CD14-positive monocyte (primary cell): ENCODE measurements around the gene PCCA. TPM values are rescaled to one million over a fixed set of nuclear protein-coding genes. Genes with fewer than 3 reads are reported as not detected.

Experiments
- DNase-seq, 3 donors: peaks; one replicate each; pipeline ENCODE4 v3.0.0-alpha.2; 2011 to 2022
- H2AFZ ChIP-seq: 2 replicates; pipeline ENCODE4 v1.6.0; 2012; ENCODE audit warnings: mild to moderate bottlenecking, low read depth, low read length, inconsistent platforms; ENCODE audit not compliant: insufficient read depth, poor library complexity, severe bottlenecking
- H3K27ac ChIP-seq, 2 donors: 1 replicate in 1 of 2; 2 replicates in 1 of 2; pipeline ENCODE4 v1.5.1; 2012 to 2013; ENCODE audit warnings: low read length in 2 of 2, control low read depth in 1 of 2, inconsistent platforms in 1 of 2, low read depth in 1 of 2, mild to moderate bottlenecking in 1 of 2
- H3K27me3 ChIP-seq, 2 donors: one replicate each; pipeline versions ENCODE4 v1.6.0 to v1.6.1; 2011 to 2013; ENCODE audit warnings: low read length in 2 of 2; ENCODE audit not compliant: control insufficient read depth in 2 of 2, insufficient read depth in 2 of 2
- H3K36me3 ChIP-seq, 2 donors: replicated peaks in 1 of 2; 1 replicate in 1 of 2; 2 replicates in 1 of 2; pipeline versions ENCODE4 v1.5.1 to v1.6.1; 2012 to 2013; ENCODE audit warnings: low read length in 2 of 2, control low read depth in 1 of 2, inconsistent platforms in 1 of 2, mild to moderate bottlenecking in 1 of 2; ENCODE audit not compliant: insufficient read depth in 2 of 2, control insufficient read depth in 1 of 2
- H3K4me1 ChIP-seq, 2 donors: 1 replicate in 1 of 2; 2 replicates in 1 of 2; pipeline versions ENCODE4 v1.5.1 to v1.6.1; 2012 to 2013; ENCODE audit warnings: low read length in 2 of 2, control low read depth in 1 of 2, inconsistent platforms in 1 of 2, mild to moderate bottlenecking in 1 of 2, moderate library complexity in 1 of 2; ENCODE audit not compliant: insufficient read depth in 2 of 2, control insufficient read depth in 1 of 2
- H3K4me2 ChIP-seq: replicated peaks from 2 replicates; pipeline ENCODE3; 2012; ENCODE audit warnings: low read length, moderate library complexity, mild to moderate bottlenecking; ENCODE audit not compliant: poor library complexity, severe bottlenecking; ENCODE audit errors: extremely low read depth
- H3K4me3 ChIP-seq, 3 experiments: fragments of 200-600 bp in 1 of 3; sonication (generic) in 1 of 3; replicated peaks in 1 of 3; 1 replicate in 2 of 3; 2 replicates in 1 of 3; pipeline ENCODE4 v1.5.1; 2011 to 2013; ENCODE audit warnings: low read length in 3 of 3, mild to moderate bottlenecking in 3 of 3, control low read depth in 2 of 3, low read depth in 2 of 3, inconsistent platforms in 1 of 3, moderate library complexity in 1 of 3
- H3K79me2 ChIP-seq: 2 replicates; pipeline ENCODE4 v1.6.0; 2012; ENCODE audit warnings: mild to moderate bottlenecking, control low read depth, inconsistent platforms, low read length, moderate library complexity; ENCODE audit not compliant: insufficient read depth
- H3K9ac ChIP-seq: 2 replicates; pipeline ENCODE4 v1.6.0; 2017; ENCODE audit warnings: low read length, mild to moderate bottlenecking; ENCODE audit not compliant: insufficient read depth, poor library complexity, severe bottlenecking
- H3K9me3 ChIP-seq, 2 donors: replicated peaks in 1 of 2; 1 replicate in 1 of 2; 2 replicates in 1 of 2; pipeline versions ENCODE4 v1.5.1 to v1.6.1; 2012 to 2013; ENCODE audit warnings: low read length in 2 of 2, control low read depth in 1 of 2; ENCODE audit not compliant: control insufficient read depth in 1 of 2, insufficient read depth in 1 of 2
- H4K20me1 ChIP-seq: 2 replicates; pipeline ENCODE4 v1.6.0; 2012; ENCODE audit warnings: mild to moderate bottlenecking, low read length, control low read depth, moderate library complexity; ENCODE audit not compliant: insufficient read depth
- H3K27ac Mint-ChIP-seq, 7 donors: one replicate each; pipeline ENCODE4 v1.8.0; 2020; ENCODE audit warnings: mild to moderate bottlenecking in 7 of 7, mixed read lengths in 7 of 7, moderate library complexity in 6 of 7, inconsistent platforms in 2 of 7
- H3K27me3 Mint-ChIP-seq, 3 donors: one replicate each; pipeline ENCODE4 v1.8.0; 2021 to 2022; ENCODE audit warnings: low read depth in 3 of 3, mild to moderate bottlenecking in 3 of 3, mixed read lengths in 3 of 3, moderate library complexity in 3 of 3, inconsistent platforms in 1 of 3
- H3K36me3 Mint-ChIP-seq, 2 donors: one replicate each; pipeline ENCODE4 v1.8.0; 2020; ENCODE audit warnings: mixed read lengths in 2 of 2, inconsistent platforms in 1 of 2, mild to moderate bottlenecking in 1 of 2
- H3K4me1 Mint-ChIP-seq: one replicate; pipeline ENCODE4 v1.8.0; 2020; ENCODE audit warnings: mild to moderate bottlenecking, mixed read lengths
- H3K4me3 Mint-ChIP-seq, 2 donors: one replicate each; pipeline ENCODE4 v1.8.0; 2020; ENCODE audit warnings: mild to moderate bottlenecking in 2 of 2, mixed read lengths in 2 of 2, moderate library complexity in 1 of 2
- H3K9me3 Mint-ChIP-seq, 7 donors: one replicate each; pipeline ENCODE4 v1.8.0; 2020 to 2022; ENCODE audit warnings: mixed read lengths in 7 of 7, mild to moderate bottlenecking in 6 of 7, moderate library complexity in 6 of 7, inconsistent platforms in 2 of 7
- CTCF ChIP-seq: fragments of 200-600 bp; IDR thresholded peaks from one replicate; pipeline ENCODE4 v1.8.0; 2022; ENCODE audit warnings: antibody characterized with exemption, mild to moderate bottlenecking
- WGBS: methylation state at CpG from one replicate; pipeline ENCODE4 v1.1.5; 2013; ENCODE audit warnings: missing lambda C conversion rate; ENCODE audit not compliant: insufficient coverage; 5-methylcytosine and 5-hydroxymethylcytosine counted together
- intact Hi-C, 2 donors: fragments of 100-400 bp; cut with micrococcal nuclease; formaldehyde crosslinking; loops; one replicate each; pipeline versions ENCODE4 v1.15.0 to v1.15.1; 2023
- polyA plus RNA-seq, 3 donors: library from polyadenylated mRNA; depleted of rRNA in 1 of 3; unstranded in 2 of 3; stranded (reverse) in 1 of 3; fragments of 300-500 nt in 2 of 3; fragments of >200 nt in 1 of 3; fragmentation: Illumina TruSeq in 2 of 3; gene quantifications; 1 replicate in 2 of 3; 2 replicates in 1 of 3; pipeline ENCODE4 v1.2.3, GENCODE V29; 2012 to 2021

The PCCA gene
- polyA plus RNA-seq, 3 donors, result 4.4 to 13.5 (median 11.9) TPM

GRCh38 chr13:100363874-100364273 lies 275.0 kb downstream of the PCCA start:
- TF ChIP-seq CTCF, result no peak
- Histone ChIP-seq H3K4me3 (no peak overlapping the region), H3K9ac (no peak overlapping the region), H3K9me3 (no peaks in the 10 kb centered on the region), H3K79me2 (no peaks in the 10 kb centered on the region), H3K36me3 (no peaks in the 10 kb centered on the region), H3K27me3 (no peaks in the 10 kb centered on the region), H3K27ac (no peak overlapping the region), H2AFZ (no peak overlapping the region), H3K4me1 (no peaks in the 10 kb centered on the region), H3K4me2 (no peak overlapping the region), H4K20me1 (no peaks in the 10 kb centered on the region)
- DNase-seq, result no peak
- Mint-ChIP-seq H3K27ac (no peak overlapping the region), H3K9me3 (no peaks in the 10 kb centered on the region), H3K4me1 (no peaks in the 10 kb centered on the region), H3K27me3 (no peaks in the 10 kb centered on the region), H3K4me3 (no peak overlapping the region), H3K36me3 (peaks cover 0 to 2% of the 10 kb centered on the region in 2 donors)
- WGBS, result no CpG with 5 or more reads among the region's 2 CpGs
- intact Hi-C loops, result no loop called here

DNA sequence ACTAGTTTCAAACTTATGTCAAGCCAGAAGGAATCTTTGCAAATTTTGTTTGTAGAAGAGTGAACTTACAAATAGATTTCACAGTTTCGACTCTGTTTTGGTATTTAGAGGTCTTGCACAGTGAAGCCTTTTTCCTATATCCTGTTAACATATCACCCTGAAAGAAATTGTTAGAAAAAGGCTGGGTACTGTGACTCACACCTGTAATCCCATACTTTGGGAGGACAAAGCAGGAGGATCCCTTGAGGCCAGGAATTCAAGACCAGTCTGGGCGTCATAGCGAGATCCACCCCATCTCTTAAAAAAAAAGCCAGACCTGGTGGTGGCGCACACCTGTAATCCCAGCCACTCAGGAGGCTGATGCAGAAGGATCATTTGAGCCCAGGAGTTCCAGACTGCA lies 275.7 kb downstream of the PCCA start:
- H3K4me1 ChIP-seq, result no peaks in the 10 kb centered on the region
- no peak for TF ChIP-seq CTCF
- H3K36me3 Mint-ChIP-seq, result peaks cover 0 to 6% of the 10 kb centered on the region in 2 donors
- H3K79me2 ChIP-seq, result no peaks in the 10 kb centered on the region
- no peak overlapping the region for H3K4me3 ChIP-seq
- H3K27ac ChIP-seq, result no peak overlapping the region
- H3K4me2 ChIP-seq, result no peak overlapping the region
- no peak for DNase-seq
- H2AFZ ChIP-seq, result no peak overlapping the region
- intact Hi-C loops, result no loop called here
- H3K4me1 Mint-ChIP-seq, result no peaks in the 10 kb centered on the region
- H4K20me1 ChIP-seq, result no peaks in the 10 kb centered on the region
- H3K27ac Mint-ChIP-seq, result no peak overlapping the region
- no peaks in the 10 kb centered on the region for H3K9me3 ChIP-seq
- no peaks in the 10 kb centered on the region for H3K27me3 ChIP-seq
- no peaks in the 10 kb centered on the region for H3K36me3 ChIP-seq
- no peak overlapping the region for H3K4me3 Mint-ChIP-seq
- WGBS, result 100% methylated on average over 2 of the region's 4 CpGs
- no peaks in the 10 kb centered on the region for H3K27me3 Mint-ChIP-seq
- no peaks in the 10 kb centered on the region for H3K9me3 Mint-ChIP-seq
- H3K9ac ChIP-seq, result no peak overlapping the region
